GM18909 (cell line): ENCODE measurements around the gene SLC46A1.
"Not testable (repeated sequence)": the region's sequence is repeated elsewhere in the genome, so short reads cannot be mapped to it uniquely, and the experiment has no call there.

ENCODE experiments used
- ATAC-seq: cut with Tn5 transposase; IDR thresholded peaks from one replicate; pipeline ENCODE4 v1.9.1; 2021; ENCODE audit warnings: mild to moderate bottlenecking; ENCODE audit not compliant: unreplicated experiment, poor library complexity

Gene SLC46A1

DNA sequence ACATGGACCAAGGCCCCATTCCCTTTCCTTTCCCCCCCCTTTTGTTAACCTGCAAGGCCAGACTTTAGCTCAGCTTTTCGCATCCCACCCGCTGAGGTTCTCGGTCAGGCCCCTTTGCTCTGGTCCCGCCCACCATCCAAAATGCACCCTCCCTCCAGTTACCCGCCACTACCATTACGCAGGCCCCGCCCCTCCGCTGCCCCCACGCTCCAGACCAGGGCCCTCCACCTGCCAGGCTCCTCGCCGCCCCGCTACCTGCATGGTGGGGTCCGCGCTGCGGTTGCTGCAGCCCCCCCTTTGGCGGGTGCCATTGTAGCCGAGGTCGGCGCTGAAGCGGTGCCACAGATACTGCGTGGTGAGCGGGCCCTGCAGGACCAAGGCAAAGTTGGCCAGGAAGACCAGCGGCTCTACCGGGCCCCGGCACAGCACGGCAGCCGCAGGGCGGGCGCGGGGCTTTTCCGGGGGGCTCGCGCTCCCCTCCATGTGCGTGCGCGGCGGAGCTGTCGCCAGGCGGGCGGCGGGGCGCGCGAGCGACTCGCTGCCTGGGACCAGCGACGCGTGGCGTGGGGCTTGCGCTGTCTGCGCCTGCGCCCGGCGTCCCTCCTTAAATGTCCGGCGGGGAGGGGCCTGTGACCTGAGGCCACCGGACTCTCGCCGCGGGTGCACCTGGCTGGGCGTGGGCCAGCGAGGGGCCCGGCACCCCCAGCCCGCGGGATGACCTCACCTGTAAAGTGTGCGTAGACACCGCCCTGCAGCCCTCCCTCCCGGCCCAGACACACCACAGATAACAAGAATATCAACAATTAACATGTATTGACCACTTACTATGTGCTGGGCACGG is at the start of gene SLC46A1:
TSS of gene SLC46A1 (minus strand) at position 581 of the 841 bp plus-strand sequence. CDS start at position 483, 98 bp downstream.
- peak; percentile 64 for ATAC-seq

DNA sequence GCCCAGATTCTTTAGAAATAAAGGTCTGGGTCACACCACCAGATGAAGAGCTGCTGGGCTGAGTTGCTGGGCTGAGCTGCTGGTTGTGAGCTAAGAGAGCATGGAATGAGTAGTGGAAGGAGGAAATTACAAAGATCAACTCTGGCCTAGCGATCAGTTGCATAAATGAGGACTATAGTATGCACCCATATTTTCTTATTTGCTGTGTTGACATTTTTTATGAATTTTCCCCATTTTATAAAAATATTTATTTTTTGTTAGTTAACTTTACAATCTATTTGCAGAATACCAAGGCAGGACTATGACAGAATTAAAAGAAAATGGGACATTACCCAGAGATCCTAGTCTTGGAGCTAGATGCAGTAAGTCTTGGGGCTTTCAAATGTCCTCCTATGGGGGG is 43.8 kb upstream of the SLC46A1 start:
- no peak for ATAC-seq

DNA sequence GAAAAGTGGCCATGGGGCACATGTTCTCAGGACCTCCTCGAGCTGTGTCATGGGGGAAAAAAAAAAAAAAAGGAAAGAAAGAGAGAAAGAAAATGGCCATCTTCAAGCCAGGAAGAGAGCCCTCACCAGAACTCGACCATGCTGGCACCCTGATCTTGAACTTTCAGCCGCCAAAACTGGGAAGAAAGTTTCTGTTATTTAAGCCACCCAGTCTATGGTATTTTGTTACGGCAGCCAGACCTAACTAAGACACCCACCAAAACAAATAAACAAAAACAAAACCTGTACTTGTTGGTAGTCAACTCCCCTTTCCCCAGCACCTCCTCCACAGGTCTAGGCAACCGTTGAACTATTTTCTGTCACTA is 41.4 kb upstream of the SLC46A1 start:
- no peak for ATAC-seq

DNA sequence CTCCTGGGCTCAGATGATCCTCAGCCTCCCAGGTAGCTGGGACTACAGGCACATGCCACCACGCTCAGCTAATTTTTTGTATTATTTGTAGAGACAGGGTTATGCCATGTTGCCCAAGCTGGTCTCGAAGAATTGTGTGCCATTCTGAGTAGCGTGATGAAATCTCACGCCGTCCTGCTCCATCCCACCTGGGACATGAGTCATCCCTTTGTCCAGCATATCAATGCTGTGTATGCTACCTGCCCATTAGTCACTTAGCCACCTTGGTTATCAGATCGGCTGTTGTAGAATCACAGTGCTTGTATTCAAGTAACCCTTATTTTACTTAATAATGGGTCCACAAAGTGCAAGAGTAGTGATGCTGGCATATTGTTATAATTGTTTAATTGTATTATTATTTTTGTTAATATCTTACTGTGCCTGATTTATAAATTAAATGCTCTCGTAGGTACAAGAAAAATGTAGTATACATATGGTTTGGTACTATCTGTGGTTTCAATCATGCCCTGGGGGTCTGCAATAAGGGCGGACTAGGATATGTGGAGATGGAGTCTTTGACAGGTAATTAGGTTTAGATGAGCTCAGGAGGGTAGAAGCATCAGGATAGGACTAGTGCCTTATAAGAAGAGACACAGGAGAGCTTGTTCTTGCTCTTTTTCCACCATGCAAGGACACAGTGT is 40.8 kb upstream of the SLC46A1 start:
- no peak for ATAC-seq

DNA sequence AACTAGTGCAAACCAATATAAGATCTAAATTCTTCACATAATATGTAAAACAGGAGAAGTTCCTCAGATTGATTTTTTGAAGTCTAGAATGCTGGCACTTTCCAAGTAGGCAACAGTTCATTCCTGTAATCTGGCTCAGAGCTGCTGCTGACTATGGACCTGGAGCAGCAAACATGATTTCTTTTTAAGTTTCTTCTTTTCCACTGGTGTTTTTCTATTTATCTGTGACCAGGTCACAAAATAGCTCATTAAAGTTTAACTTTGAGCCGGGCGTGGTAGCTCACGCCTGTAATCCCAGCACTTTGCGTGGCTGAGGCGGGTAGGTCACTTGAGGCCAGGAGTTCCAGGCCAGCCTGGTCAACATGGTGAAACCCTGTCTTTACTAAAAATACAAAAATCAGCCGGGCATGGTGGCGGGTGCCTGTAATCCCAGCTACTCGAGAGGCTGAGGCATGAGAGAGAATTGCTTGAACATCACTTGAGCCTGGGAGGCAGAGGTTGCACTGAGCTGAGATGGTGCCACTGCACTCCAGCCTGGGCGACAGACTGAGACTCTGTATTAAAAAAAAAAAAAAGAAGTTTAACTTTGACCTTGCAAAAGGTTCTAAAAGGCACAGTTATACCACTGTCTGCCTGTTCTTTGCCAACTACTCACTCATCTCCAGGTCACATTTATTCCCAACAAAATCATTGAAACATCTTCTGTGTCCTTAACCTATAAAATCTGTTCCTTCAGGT is 38.1 kb upstream of the SLC46A1 start:
- ATAC-seq: no peak

DNA sequence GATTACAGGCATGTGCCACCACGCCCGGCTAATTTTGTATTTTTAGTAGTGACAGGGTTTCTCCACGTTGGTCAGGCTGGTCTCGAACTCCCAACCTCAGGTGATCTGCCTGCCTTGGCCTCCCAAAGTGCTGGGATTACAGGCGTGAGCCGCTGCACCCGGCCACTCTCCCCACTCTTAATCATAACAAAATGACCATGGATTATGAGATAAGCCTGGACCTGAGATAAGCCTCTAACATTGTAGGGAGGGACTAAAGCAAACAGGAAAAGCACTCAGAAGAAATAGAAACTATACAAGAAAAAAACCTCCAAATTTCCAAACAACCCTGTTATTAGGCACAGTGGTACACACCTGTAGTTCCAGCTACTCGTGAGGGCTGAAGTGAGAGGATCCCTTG is 28.3 kb upstream of the SLC46A1 start:
- not testable (repeated sequence) for ATAC-seq

DNA sequence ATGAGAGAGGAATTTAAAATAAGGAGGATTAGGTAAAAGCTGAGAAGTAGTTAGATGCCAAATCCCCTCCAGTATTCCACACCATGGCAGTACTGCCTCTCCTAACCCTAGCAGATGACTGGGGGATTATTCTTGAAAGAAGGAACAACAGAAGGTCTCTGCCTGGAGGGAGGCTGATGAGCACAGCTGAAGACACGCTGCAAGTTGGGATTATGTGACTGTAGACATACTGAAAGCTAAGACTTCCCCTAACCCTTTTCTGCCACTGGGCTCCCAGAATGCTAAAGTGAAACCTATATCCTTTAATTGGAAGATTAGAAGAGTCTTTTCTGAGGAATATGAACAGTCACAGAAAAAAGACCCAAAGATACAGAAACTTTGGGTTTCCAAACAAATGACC is 27.7 kb upstream of the SLC46A1 start:
- ATAC-seq: no peak

DNA sequence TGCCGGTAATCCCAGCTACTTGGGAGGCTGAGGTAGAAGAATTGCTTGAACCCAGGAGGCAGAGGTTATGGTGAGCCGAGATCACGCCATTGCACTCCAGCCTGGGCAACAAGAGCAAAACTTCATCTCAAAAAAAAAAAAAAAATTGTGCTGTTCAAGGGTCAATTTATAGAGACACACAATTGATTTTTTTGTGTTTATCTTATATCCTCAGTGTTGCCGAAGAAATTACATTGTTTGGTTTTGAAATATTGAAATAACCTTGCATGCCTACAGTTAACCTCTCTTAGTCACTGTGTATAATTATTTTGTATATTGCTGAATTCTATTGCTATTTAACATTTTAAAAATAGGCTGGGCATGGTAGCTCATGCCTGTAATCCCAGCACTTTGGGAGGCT is 22.0 kb upstream of the SLC46A1 start:
- not testable (repeated sequence) for ATAC-seq

DNA sequence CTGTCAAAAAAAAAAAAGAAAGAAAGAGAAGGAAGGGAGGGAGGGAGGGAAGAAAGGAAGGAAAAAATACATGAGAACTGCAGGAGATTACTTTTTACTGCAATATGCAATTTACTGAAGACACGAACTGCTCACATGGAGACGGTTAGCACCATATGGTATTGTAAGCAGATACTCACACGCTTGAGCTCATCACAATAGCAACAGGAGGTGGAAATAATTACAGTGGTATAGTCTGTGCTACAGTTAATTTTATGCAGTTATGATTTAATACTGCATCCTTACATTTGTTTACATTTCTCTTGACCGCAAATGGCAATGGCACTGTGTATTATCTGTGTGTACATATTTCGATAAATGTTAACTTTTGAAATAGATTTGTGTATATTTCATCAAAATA is 21.4 kb upstream of the SLC46A1 start:
- no peak for ATAC-seq

DNA sequence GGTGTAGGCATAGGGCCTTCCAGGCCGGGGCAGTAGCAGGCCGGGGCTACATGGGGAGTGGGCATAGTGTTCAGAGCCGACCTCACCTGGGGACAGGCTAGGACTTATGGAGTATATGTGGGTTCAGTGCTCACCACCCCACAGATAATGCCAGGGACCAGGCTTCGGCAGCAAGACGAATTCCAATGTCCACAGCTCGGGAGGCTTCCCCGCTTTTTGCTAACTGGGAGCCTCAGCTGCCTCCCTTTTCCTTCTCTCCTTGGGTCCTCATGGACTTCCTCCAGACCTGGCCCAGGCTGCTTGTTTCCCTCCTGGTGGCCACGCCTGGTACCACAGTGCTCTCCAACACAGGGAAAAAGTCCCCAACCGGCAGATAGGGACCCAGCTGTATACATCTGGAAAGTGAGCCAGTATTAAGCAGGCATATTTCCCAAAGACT is 20.1 kb upstream of the SLC46A1 start:
- ATAC-seq: no peak

DNA sequence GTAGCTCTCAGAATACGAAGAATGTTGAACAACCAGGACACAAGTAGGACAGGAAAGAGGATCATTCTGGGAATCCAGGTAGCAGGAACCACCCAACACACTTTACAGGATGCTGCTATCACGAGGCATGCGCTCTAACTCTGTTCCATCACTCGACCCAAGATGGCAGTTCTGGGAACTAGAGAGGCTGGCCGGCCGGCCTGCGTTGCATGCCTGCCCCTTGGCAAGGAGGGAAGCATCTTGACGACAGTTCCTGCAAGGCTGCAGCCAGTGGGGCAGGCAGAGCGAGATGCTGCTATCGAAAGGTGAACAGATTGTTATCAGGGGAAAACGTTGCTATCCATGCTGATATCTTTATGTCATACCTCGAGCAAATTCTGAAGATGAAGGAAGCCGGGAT is 19.2 kb upstream of the SLC46A1 start:
- ATAC-seq: no peak

DNA sequence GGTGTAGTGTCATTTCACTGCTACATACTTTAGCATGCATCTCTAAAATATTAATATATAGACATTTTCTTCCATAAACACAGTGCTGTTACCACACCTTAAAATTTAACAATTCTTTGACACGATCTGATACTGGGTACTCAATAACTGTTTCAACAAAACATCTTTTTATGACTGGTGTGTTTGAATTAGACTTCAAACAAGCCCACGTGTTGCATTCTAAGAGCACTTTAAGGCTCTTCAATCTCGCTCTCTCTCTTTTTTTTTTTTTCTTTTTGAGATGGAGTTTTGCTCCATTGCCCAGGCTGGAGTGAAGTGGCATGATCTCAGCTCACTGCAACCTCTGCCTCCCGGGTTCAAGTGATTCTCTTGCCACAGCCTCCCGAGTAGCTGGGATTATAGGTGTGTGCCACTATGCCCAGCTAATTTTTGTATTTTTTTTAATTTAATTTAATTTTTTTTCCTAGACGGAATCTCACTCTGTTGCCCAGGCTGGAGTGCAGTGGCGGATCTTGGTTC is 15.8 kb upstream of the SLC46A1 start:
- no peak for ATAC-seq

DNA sequence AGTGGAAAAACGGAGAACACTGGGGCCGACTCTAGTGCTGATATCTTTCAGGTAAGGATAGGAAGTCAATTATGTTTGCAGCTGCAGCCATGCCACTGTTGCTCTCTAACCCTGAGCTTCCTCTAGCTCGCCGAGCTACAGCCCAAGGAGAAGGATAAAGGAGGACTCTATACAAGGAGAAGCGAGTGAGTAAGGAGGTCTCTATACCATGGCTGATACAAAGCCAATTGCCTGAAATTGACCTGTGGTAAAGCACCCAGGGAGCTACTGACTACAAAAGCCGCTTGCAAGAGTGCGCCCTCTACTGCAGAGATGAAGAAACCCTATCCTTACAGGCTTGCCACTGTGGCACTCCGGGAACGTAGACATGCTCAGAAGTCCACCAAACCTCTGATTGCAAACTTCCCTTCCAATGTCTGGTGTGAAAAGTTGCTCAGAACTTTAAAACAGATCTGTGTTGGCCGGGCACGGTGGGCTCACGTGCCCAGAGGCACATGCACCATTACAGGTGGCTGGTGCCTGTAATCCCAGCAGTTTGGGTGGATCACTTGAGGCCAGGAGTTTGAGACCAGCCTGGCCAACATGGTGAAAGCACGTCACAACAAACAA is 10.8 kb upstream of the SLC46A1 start:
- peak; percentile 54 for ATAC-seq

DNA sequence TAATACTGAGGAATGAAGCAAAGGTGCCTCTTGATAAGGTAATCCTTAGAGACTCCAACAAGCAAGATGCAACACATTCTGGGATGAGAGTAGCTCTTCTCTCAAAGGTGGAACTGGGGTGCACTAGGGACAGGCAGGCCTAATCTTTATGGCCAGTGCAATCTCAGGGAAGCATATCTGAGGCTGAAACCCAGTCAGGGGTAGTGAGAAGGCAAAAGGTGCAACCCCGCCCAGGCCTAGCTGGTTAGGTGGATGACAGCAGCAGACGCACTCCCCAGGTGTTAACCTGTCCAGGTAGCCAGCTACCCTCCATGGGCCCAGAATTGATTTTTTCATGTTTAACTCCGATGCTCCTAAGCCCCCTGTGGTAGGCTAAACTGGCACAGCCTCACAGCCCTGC is 9.9 kb upstream of the SLC46A1 start:
- no peak for ATAC-seq

DNA sequence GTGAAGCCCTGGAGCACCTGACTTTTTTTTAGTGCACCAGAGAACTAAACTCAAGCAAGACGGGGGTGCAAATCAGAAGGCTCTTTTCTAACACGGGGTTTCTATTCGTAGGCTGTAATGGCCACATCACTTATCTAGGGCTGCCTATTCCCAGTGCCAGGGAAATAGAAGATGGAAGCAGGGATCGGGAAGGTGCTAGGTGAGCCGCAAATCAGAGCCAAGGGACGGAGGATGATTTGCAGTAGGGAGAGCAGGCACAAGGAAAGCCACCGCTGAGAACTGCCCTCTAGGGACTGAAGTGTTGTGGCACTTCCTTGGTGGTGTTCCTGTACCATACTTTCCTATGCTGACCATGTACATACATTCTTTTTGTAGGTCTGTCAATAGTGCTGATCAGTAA is 7.8 kb upstream of the SLC46A1 start:
- no peak for ATAC-seq

DNA sequence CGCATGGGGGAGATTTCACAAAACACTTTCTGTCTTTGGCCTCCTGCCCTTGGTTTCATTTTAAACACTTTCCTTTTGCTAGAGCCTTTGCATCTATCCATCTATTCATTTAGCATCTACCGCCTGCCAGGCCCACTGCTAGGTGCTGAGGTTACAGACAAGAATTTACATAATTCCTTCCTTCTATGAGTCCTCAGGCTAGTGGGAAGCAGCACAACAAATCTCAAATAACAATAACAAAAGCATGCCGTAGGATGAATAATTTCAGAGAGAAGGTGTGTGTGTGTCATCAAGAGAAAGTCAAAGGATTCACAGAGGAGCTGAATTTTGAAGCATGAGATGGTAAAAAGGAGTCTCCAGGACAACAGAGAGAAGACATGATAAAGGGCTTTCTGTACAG is 6.1 kb upstream of the SLC46A1 start:
- no peak for ATAC-seq

DNA sequence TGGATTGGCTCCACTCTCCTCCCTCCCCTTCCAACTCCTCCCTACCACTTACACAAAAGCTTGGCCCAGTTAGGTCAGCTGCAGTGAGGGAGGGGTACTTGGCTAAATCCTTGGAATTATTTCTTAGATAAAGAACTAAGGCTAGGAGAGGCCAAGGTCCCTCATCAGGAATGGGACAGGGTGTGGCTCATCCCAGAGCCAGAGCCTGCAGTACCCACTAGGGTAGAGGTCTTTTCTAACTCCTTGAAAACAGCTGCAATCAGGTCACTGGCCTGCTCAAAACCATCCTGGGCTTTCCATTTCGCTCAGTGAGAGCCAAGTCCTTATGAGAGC is 1.9 kb upstream of the SLC46A1 start:
- ATAC-seq: no peak

DNA sequence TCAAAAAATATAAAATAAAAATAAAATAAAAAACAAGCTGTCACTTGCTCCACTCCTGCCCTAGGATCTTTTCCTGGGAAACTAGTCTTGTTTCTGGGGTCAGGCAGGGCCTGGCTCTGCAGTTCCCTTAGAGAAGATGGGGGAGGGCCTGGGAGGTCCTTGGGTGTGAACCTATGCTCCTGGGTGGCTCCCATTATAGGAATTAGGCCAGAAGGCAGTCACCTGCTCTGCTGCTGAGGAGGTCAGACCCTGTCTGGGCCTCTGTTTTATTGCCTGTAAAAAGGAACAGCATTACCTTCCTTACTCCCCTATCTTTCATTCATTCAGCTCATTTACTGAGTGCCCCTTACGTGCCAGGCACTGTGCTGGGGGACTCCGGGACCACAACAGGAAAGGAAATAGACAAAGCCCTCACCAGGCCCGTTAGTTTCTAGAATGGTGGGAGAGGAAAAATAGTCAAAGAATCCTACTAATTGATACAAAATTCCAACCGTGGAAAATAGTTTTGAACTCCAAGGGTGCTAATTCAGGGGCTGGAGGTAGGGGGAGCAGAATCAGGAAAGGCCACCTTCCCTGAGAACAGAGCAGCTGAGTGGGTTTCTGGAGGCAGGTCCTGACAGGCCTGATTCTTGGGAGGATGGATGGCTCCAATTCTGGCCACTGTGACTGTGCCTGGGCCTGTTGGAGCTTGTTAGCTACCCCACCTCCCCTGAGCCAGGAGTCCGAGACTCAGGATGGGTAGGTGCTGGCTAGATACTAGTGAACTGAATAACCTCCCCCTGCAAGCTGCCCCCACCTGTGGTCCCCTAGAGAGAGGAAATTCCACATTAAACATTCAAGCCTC is 1.3 kb upstream of the SLC46A1 start:
- ATAC-seq: no peak

DNA sequence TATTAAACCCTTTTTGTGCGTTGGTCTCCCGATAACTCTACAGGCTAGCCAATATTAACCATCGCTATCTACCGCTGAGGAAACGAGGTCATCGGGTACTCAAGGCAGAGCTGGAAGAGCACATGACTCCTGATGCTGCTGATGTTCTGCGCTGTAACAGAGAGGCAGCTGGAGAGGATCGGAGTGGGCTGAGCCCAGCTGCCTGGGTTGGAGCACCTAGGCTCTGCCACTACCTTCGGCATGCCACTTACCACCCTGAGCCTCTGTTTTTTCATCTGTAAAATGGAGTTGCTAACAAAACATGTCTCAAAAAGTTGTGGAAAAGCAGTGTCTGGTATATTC is 432 bp upstream of the SLC46A1 start:
- peak; percentile 22 for ATAC-seq
